Mucosa of gallbladder (tissue), 1 donor: Measurements from ENCODE around the gene HECA. TPM values are rescaled to one million over a fixed set of nuclear protein-coding genes. Genes with fewer than 3 reads are reported as not detected.

ENCODE experiments used
- DNase-seq: peaks from one replicate; pipeline ENCODE4 v3.0.0-alpha.2; 2020; ENCODE audit warnings: low spot score
- total RNA-seq: library from RNA; stranded (reverse); gene quantifications from one replicate; pipeline ENCODE4 v1.2.1, GENCODE V29; 2021
- donor health status: DM: no; HTN: no; CAD: no.

The HECA gene
- total RNA-seq, 1 donor from 2014 or later: 31.8 TPM

GRCh38 chr6:139161169-139161568 is 26.3 kb downstream of the HECA start:
- DNase-seq: no peak

GRCh38 chr6:139161817-139162284 is 27.0 kb downstream of the HECA start:
- DNase-seq: no peak

- DNase-seq: no peak
Measured at GRCh38 chr6:139164001-139164400, 29.1 kb downstream of the HECA start.

- no peak for DNase-seq
Measured at GRCh38 chr6:139165324-139165723, 30.4 kb downstream of the HECA start.

GRCh38 chr6:139166238-139166955 is 31.5 kb downstream of the HECA start:
- no peak for DNase-seq

- DNase-seq: no peak
Measured at GRCh38 chr6:139166956-139167313, 32.1 kb downstream of the HECA start.

- DNase-seq: no peak
Measured at GRCh38 chr6:139172151-139172550, 37.3 kb downstream of the HECA start.

GRCh38 chr6:139172567-139172966 is 37.7 kb downstream of the HECA start:
- DNase-seq: no peak

GRCh38 chr6:139173172-139173571 is 38.3 kb downstream of the HECA start:
- no peak for DNase-seq

- DNase-seq: no peak
Measured at GRCh38 chr6:139173822-139174221, 38.9 kb downstream of the HECA start.

GRCh38 chr6:139174961-139175360 is 40.1 kb downstream of the HECA start:
- DNase-seq: no peak

GRCh38 chr6:139175389-139175948 is 40.6 kb downstream of the HECA start:
- no peak for DNase-seq

GRCh38 chr6:139181236-139181635 is 46.4 kb downstream of the HECA start:
- no peak for DNase-seq

GRCh38 chr6:139184047-139184446 is 49.2 kb downstream of the HECA start:
- no peak for DNase-seq

- DNase-seq: no peak
Measured at GRCh38 chr6:139184459-139184858, 49.6 kb downstream of the HECA start.

GRCh38 chr6:139186242-139186641 is 51.4 kb downstream of the HECA start:
- DNase-seq: no peak

GRCh38 chr6:139186692-139187091 is 51.8 kb downstream of the HECA start:
- no peak for DNase-seq

- no peak for DNase-seq
Measured at GRCh38 chr6:139187489-139187888, 52.6 kb downstream of the HECA start.

- DNase-seq: no peak
Measured at GRCh38 chr6:139189665-139190064, 54.8 kb downstream of the HECA start.

- DNase-seq: no peak
Measured at GRCh38 chr6:139194740-139195139, 59.9 kb downstream of the HECA start.

- no peak for DNase-seq
Measured at GRCh38 chr6:139198529-139199288, 63.8 kb downstream of the HECA start.

GRCh38 chr6:139201378-139201777 is 66.5 kb downstream of the HECA start:
- DNase-seq: no peak

- DNase-seq: no peak
Measured at GRCh38 chr6:139204978-139205377, 70.1 kb downstream of the HECA start.
